Renal cortical epithelial cell (primary cell): Measurements from ENCODE around the gene ANLN. TPM values are rescaled to one million over a fixed set of nuclear protein-coding genes. Genes with fewer than 3 reads are reported as not detected.

Experiments
- total RNA-seq: library from RNA; depleted of rRNA; stranded (reverse); fragments of >200 nt; gene quantifications from 2 replicates; pipeline ENCODE4 v1.2.3, GENCODE V29; 2014

ANLN gene
- total RNA-seq, 1 donor from 2014 or later = 5.6 TPM

Other genes starting within 250 kb of the ANLN start
- 3.6 and 3.7 TPM in 2 replicates for gene EEPD1, start 236.6 kb upstream of the ANLN start, total RNA-seq